ENCODE measurements around the gene C1orf50.
"Not testable (repeated sequence)": the region's sequence is repeated elsewhere in the genome, so short reads cannot be mapped to it uniquely, and the experiment has no call there.

The C1orf50 gene

GRCh38 chr1:42766741-42767509 lies at the start of gene C1orf50, which contains the start of gene P3H1:
C1orf50 (plus strand) TSS chr1:42767249; CDS start chr1:42767312, 63 bp downstream.
P3H1 (minus strand) TSS chr1:42767028; CDS start chr1:42766971, 57 bp downstream.
- Histone ChIP-seq H3K36me3 (ENCODE audit: insufficient read depth, insufficient read length, low read length) (peaks cover 29% of the 10 kb centered on the region), H3K9ac (ENCODE audit: insufficient read length, low read depth) (peak within 1 kb of the TSS; percentile 99), H3K4me1 (ENCODE audit: insufficient read depth, insufficient read length) (peaks cover 5% of the 10 kb centered on the region), H3K4me3 (ENCODE audit: insufficient read length, low read depth) (peak within 1 kb of the TSS; percentile 100), H3K27me3 (ENCODE audit: insufficient read depth, insufficient read length) (no peaks in the 10 kb centered on the region), H3K9me3 (ENCODE audit: insufficient read depth, low read length) (no peaks in the 10 kb centered on the region)
- peak; percentile 100 for DNase-seq (ENCODE audit: low read depth, low spot score)
- TF ChIP-seq ZNF274 (IDR thresholded peaks at IDR 0.05; ENCODE audit: low read depth, low read length) (no peak), SUZ12 (IDR thresholded peaks at IDR 0.05; ENCODE audit: extremely low read depth, insufficient read depth, insufficient read length) (no peak), YY1 (IDR thresholded peaks at IDR 0.05; ENCODE audit: insufficient read depth, insufficient read length) (peak; percentile 55)

GRCh38 chr1:42720868-42721267 lies 46.2 kb upstream of the C1orf50 start:
- DNase-seq (ENCODE audit: low read depth, low spot score) = no peak
- Histone ChIP-seq H3K9ac (ENCODE audit: insufficient read length, low read depth) (no peak overlapping the region), H3K4me1 (ENCODE audit: insufficient read depth, insufficient read length) (no peaks in the 10 kb centered on the region), H3K9me3 (ENCODE audit: insufficient read depth, low read length) (no peaks in the 10 kb centered on the region), H3K27me3 (ENCODE audit: insufficient read depth, insufficient read length) (no peaks in the 10 kb centered on the region), H3K36me3 (ENCODE audit: insufficient read depth, insufficient read length, low read length) (peaks cover 28% of the 10 kb centered on the region), H3K4me3 (ENCODE audit: insufficient read length, low read depth) (no peak overlapping the region)
- no peak for TF ChIP-seq YY1 (IDR thresholded peaks at IDR 0.05; ENCODE audit: insufficient read depth, insufficient read length)
- no peak for TF ChIP-seq SUZ12 (IDR thresholded peaks at IDR 0.05; ENCODE audit: extremely low read depth, insufficient read depth, insufficient read length)
- no peak for TF ChIP-seq ZNF274 (IDR thresholded peaks at IDR 0.05; ENCODE audit: low read depth, low read length)

GRCh38 chr1:42721926-42722325 lies 45.1 kb upstream of the C1orf50 start:
- no peak for DNase-seq (ENCODE audit: low read depth, low spot score)
- TF ChIP-seq SUZ12 (IDR thresholded peaks at IDR 0.05; ENCODE audit: extremely low read depth, insufficient read depth, insufficient read length) = no peak
- TF ChIP-seq YY1 (IDR thresholded peaks at IDR 0.05; ENCODE audit: insufficient read depth, insufficient read length) = no peak
- no peak for TF ChIP-seq ZNF274 (IDR thresholded peaks at IDR 0.05; ENCODE audit: low read depth, low read length)

GRCh38 chr1:42722403-42722802 lies 44.6 kb upstream of the C1orf50 start:
- not testable (repeated sequence) for H3K27me3 ChIP-seq (ENCODE audit: insufficient read depth, insufficient read length); H3K4me3 ChIP-seq (ENCODE audit: insufficient read length, low read depth); H3K4me1 ChIP-seq (ENCODE audit: insufficient read depth, insufficient read length); H3K9me3 ChIP-seq (ENCODE audit: insufficient read depth, low read length); DNase-seq (ENCODE audit: low read depth, low spot score); H3K9ac ChIP-seq (ENCODE audit: insufficient read length, low read depth)
- H3K36me3 ChIP-seq (ENCODE audit: insufficient read depth, insufficient read length, low read length) = peaks cover 16% of the 10 kb centered on the region

More at GRCh38 chr1:42721926-42722325, 45.1 kb upstream of the C1orf50 start:
- Histone ChIP-seq H3K4me3 (ENCODE audit: insufficient read length, low read depth) (no peak overlapping the region), H3K27me3 (ENCODE audit: insufficient read depth, insufficient read length) (no peaks in the 10 kb centered on the region), H3K9me3 (ENCODE audit: insufficient read depth, low read length) (no peaks in the 10 kb centered on the region), H3K36me3 (ENCODE audit: insufficient read depth, insufficient read length, low read length) (peaks cover 20% of the 10 kb centered on the region), H3K4me1 (ENCODE audit: insufficient read depth, insufficient read length) (no peaks in the 10 kb centered on the region), H3K9ac (ENCODE audit: insufficient read length, low read depth) (no peak overlapping the region)

- no peak for DNase-seq (ENCODE audit: low read depth, low spot score)
- no peaks in the 10 kb centered on the region for H3K9me3 ChIP-seq (ENCODE audit: insufficient read depth, low read length)
- H3K4me3 ChIP-seq (ENCODE audit: insufficient read length, low read depth) = no peak overlapping the region
- no peaks in the 10 kb centered on the region for H3K4me1 ChIP-seq (ENCODE audit: insufficient read depth, insufficient read length)
- TF ChIP-seq SUZ12 (IDR thresholded peaks at IDR 0.05; ENCODE audit: extremely low read depth, insufficient read depth, insufficient read length) (no peak), ZNF274 (IDR thresholded peaks at IDR 0.05; ENCODE audit: low read depth, low read length) (no peak), YY1 (IDR thresholded peaks at IDR 0.05; ENCODE audit: insufficient read depth, insufficient read length) (no peak)
- H3K36me3 ChIP-seq (ENCODE audit: insufficient read depth, insufficient read length, low read length) = peaks cover 5% of the 10 kb centered on the region
- H3K9ac ChIP-seq (ENCODE audit: insufficient read length, low read depth) = no peak overlapping the region
- no peaks in the 10 kb centered on the region for H3K27me3 ChIP-seq (ENCODE audit: insufficient read depth, insufficient read length)
Measured at GRCh38 chr1:42723511-42723910, 43.5 kb upstream of the C1orf50 start.

- DNase-seq (ENCODE audit: low read depth, low spot score); H3K36me3 ChIP-seq (ENCODE audit: insufficient read depth, insufficient read length, low read length); H3K4me1 ChIP-seq (ENCODE audit: insufficient read depth, insufficient read length); H3K27me3 ChIP-seq (ENCODE audit: insufficient read depth, insufficient read length); H3K9ac ChIP-seq (ENCODE audit: insufficient read length, low read depth); H3K9me3 ChIP-seq (ENCODE audit: insufficient read depth, low read length); H3K4me3 ChIP-seq (ENCODE audit: insufficient read length, low read depth): not testable (repeated sequence)
Measured at GRCh38 chr1:42725820-42726219, 41.2 kb upstream of the C1orf50 start.

GRCh38 chr1:42730002-42730401 lies 37.0 kb upstream of the C1orf50 start:
- peaks cover 15% of the 10 kb centered on the region for H3K4me1 ChIP-seq (ENCODE audit: insufficient read depth, insufficient read length)
- TF ChIP-seq ZNF274 (IDR thresholded peaks at IDR 0.05; ENCODE audit: low read depth, low read length) (no peak), YY1 (IDR thresholded peaks at IDR 0.05; ENCODE audit: insufficient read depth, insufficient read length) (no peak), SUZ12 (IDR thresholded peaks at IDR 0.05; ENCODE audit: extremely low read depth, insufficient read depth, insufficient read length) (no peak)
- no peaks in the 10 kb centered on the region for H3K36me3 ChIP-seq (ENCODE audit: insufficient read depth, insufficient read length, low read length)
- H3K9ac ChIP-seq (ENCODE audit: insufficient read length, low read depth) = no peak overlapping the region
- no peaks in the 10 kb centered on the region for H3K9me3 ChIP-seq (ENCODE audit: insufficient read depth, low read length)
- no peak for DNase-seq (ENCODE audit: low read depth, low spot score)
- H3K27me3 ChIP-seq (ENCODE audit: insufficient read depth, insufficient read length) = no peaks in the 10 kb centered on the region
- no peak overlapping the region for H3K4me3 ChIP-seq (ENCODE audit: insufficient read length, low read depth)
